Nephron (organoid): ENCODE results near the gene DNASE1L2.
A peak's percentile ranks its signal among the peaks of the same experiment; 100 is the strongest.

Experiments
- H3K27ac Mint-ChIP-seq, 3 experiments: 2 replicates each; pipeline ENCODE4 v1.8.0; 2020; ENCODE audit warnings: mixed read lengths in 3 of 3, mild to moderate bottlenecking in 2 of 3, moderate library complexity in 1 of 3
- H3K27me3 Mint-ChIP-seq: 2 replicates; pipeline ENCODE4 v1.8.0; 2021; ENCODE audit warnings: low read depth, mild to moderate bottlenecking, moderate library complexity, mixed read lengths
- H3K36me3 Mint-ChIP-seq: 2 replicates; pipeline ENCODE4 v1.8.0; 2020; ENCODE audit warnings: low read depth, mixed read lengths
- H3K4me1 Mint-ChIP-seq: 2 replicates; pipeline ENCODE4 v1.8.0; 2020; ENCODE audit warnings: mixed read lengths
- H3K4me3 Mint-ChIP-seq, 3 experiments: 2 replicates each; pipeline ENCODE4 v1.8.0; 2020; ENCODE audit warnings: mild to moderate bottlenecking in 3 of 3, mixed read lengths in 3 of 3, moderate library complexity in 2 of 3
- H3K9me3 Mint-ChIP-seq: 2 replicates; pipeline ENCODE4 v1.8.0; 2020; ENCODE audit warnings: mixed read lengths
- TF ChIP-seq, protein P1 (sequence below), 3 experiments: fragments of 200-600 bp; sonication (generic); IDR thresholded peaks; one replicate each; pipeline ENCODE4 v1.5.0; 2021; ENCODE audit warnings: antibody characterized with exemption in 3 of 3; ENCODE audit not compliant: unreplicated experiment in 3 of 3

DNASE1L2 gene

DNA sequence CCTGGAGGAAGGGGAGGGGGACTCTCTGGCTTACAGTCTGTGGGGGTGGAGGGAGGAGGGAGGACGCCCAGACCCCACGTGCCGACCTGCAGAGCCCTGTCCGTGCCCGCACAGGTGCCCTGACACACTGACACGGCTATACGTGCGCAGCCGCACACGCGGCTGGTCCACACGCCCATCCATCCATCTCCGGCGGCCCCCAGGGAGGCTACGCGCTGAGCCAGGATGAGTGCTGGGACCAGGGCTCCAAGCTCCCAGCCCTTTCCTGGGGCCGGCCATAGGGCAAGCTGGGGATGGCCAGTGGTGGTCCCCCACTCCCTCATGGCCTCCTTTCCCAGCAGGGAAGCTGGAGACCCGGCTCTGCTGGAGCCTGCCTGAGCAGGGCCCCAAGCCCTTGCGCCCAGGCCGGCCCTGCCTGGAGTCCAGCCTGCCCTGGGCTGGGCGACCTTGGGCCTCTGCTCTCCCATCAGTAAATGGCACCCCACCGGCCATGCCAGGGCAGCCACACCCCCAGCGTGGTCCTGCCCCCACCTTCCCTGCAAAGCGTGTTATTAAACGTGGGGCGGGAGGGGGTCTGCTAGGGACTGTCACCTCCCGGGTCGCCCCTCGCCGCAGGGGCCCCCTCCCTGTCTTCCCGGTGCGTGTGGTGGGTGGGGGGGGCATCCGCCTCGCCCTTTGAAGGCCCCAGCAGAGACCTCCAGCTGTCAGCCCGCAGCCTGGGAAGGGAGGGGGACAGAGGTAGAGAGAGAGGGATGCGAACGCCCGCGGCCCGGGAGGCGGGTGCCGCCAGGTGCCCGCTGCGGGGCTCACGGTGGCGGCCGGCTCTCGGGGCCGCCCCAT lies 40.7 kb upstream of the DNASE1L2 start:
- peak overlapping the region; percentile 66 to 73 (median 66) for H3K4me3 Mint-ChIP-seq
- no peaks in the 10 kb centered on the region for H3K9me3 Mint-ChIP-seq
- peaks cover 27% of the 10 kb centered on the region for H3K27me3 Mint-ChIP-seq
- TF ChIP-seq, protein P1, sequence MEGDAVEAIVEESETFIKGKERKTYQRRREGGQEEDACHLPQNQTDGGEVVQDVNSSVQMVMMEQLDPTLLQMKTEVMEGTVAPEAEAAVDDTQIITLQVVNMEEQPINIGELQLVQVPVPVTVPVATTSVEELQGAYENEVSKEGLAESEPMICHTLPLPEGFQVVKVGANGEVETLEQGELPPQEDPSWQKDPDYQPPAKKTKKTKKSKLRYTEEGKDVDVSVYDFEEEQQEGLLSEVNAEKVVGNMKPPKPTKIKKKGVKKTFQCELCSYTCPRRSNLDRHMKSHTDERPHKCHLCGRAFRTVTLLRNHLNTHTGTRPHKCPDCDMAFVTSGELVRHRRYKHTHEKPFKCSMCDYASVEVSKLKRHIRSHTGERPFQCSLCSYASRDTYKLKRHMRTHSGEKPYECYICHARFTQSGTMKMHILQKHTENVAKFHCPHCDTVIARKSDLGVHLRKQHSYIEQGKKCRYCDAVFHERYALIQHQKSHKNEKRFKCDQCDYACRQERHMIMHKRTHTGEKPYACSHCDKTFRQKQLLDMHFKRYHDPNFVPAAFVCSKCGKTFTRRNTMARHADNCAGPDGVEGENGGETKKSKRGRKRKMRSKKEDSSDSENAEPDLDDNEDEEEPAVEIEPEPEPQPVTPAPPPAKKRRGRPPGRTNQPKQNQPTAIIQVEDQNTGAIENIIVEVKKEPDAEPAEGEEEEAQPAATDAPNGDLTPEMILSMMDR (IDR thresholded peaks at IDR 0.05; ENCODE audit: unreplicated experiment in 3 of 3) = no peak
- peaks cover 6% of the 10 kb centered on the region for H3K4me1 Mint-ChIP-seq
- H3K27ac Mint-ChIP-seq = no peak overlapping the region
- H3K36me3 Mint-ChIP-seq = no peaks in the 10 kb centered on the region

DNA sequence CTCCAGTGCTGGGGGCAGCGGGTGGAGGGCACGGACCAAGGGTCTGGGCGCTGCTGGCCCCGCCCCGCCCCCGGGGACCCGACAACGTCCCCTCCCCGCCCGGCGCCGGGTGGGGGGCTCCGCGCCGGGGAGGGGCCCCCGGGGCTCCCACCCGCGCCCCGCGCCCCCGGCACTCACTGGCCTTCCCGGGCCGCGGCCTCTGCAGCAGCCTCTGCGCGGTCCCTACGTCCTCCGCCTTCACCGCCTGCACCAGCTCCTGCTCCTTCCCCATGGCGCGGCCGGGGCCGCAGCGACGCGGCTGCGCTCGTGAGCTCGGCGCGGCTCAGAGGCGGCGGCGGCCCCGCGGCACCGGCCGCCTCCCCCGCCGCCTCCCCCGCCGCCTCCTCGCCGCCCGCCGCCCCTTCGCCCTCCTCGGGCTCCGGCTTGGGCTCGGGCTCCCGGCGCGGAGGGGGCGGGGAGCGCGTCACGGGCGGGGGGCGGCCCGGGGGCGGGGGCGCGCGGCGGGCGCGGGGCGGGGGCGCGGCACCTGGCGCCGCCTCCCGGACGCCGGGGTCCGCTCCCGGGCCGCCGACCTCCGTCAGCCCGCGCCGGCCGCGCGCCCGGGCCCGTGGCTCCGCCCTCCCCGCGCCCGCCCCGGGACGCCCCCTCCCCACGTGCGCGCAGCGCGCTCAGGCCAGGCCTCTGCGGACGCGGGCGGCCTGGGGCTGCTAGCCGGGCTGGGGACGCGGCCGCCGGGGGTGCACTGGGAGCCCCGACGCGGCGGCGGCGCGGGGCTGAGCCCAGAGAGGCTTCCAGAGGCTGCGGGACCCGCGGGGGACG lies 39.9 kb upstream of the DNASE1L2 start, which contains the start of gene CASKIN1:
CASKIN1 (minus strand) TSS at position 444 of the 819 bp plus-strand sequence; CDS start at position 271, 173 bp downstream.
- Mint-ChIP-seq H3K4me1 (peaks cover 6% of the 10 kb centered on the region), H3K9me3 (no peaks in the 10 kb centered on the region), H3K27me3 (peaks cover 31% of the 10 kb centered on the region), H3K4me3 (peak within 1 kb of the TSS; percentile 74 to 84 (median 77)), H3K36me3 (no peaks in the 10 kb centered on the region), H3K27ac (no peak within 1 kb of the TSS)
- TF ChIP-seq, protein P1 (IDR thresholded peaks at IDR 0.05; ENCODE audit: unreplicated experiment in 3 of 3) = no peak

DNA sequence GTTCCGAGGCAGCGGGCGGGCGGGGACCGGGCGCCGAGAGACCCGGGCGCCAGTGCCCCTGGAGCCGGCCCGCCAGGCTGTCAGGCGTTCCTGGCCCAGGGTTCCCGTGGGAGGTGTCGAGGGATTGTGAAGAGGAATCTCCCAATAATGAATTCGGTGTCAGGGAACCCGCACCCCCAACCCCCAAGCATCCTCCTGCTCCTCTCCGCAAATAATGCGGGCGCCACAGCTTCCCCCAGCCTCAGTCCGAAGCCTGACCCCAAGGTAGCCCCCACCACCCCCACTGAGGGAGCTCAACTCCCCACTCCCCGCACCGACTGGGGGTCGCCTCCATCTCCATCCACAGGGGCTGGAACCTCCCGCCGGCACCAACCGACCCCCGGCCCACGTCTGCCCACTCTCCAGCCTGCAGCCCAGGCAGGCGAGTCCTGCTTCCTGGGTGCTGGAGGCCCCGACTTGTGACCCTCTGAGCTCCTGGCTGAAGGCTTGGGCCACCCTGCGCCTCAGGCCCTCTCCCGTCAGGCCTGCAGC lies 39.2 kb upstream of the DNASE1L2 start:
- peaks cover 31% of the 10 kb centered on the region for H3K27me3 Mint-ChIP-seq
- H3K4me3 Mint-ChIP-seq = peak overlapping the region; percentile 74 to 84 (median 77)
- H3K9me3 Mint-ChIP-seq = no peaks in the 10 kb centered on the region
- no peak overlapping the region for H3K27ac Mint-ChIP-seq
- TF ChIP-seq, protein P1 (IDR thresholded peaks at IDR 0.05; ENCODE audit: unreplicated experiment in 3 of 3) = no peak
- peaks cover 6% of the 10 kb centered on the region for H3K4me1 Mint-ChIP-seq
- no peaks in the 10 kb centered on the region for H3K36me3 Mint-ChIP-seq

DNA sequence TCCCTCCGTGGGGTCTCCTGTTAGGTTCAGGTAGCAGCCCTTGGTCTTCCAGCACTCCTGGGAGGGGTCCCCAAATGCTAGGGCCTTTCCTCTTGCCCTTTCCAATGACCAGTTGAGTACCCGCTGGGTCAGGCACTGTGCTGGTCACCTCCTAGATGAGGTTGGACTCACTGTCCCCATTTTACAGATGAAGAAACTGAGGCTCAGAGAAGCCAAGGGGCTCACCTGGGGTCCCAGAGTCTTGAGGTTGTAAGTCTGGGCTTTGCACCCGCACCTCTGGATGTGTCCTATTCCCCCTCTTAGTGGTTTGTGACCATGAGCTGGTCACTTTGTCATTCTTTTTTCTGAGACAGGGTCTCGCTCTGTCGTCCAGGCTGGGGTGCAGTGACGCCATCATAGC lies 38.5 kb upstream of the DNASE1L2 start:
- TF ChIP-seq, protein P1 (IDR thresholded peaks at IDR 0.05; ENCODE audit: unreplicated experiment in 3 of 3) = no peak
- H3K27me3 Mint-ChIP-seq = peaks cover 31% of the 10 kb centered on the region
- peaks cover 6% of the 10 kb centered on the region for H3K4me1 Mint-ChIP-seq
- no peak overlapping the region for H3K27ac Mint-ChIP-seq
- peak overlapping the region; percentile 77 to 84 (median 84) for H3K4me3 Mint-ChIP-seq
- no peaks in the 10 kb centered on the region for H3K36me3 Mint-ChIP-seq
- no peaks in the 10 kb centered on the region for H3K9me3 Mint-ChIP-seq

DNA sequence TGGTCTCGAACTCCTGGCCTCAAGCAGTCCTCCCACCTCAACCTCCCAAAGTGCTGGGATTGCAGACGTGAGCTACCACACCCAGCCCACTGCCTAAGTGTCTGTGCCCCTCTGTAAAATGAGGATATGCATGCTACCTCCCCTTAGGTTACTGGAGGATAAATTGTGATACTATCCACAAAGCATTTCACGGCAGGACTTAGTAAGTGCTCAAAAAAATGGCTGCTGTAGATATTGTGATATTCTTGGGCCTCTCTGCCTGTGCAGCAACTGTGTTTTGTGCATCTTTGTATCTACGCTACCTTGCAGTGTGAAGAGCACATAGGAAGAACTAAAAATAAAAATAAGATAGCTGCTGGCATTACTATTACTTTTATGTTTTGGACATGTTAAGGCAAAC lies 38.0 kb upstream of the DNASE1L2 start:
- Mint-ChIP-seq H3K4me3 (peak overlapping the region; percentile 77 to 84 (median 84)), H3K4me1 (peaks cover 6% of the 10 kb centered on the region), H3K36me3 (no peaks in the 10 kb centered on the region), H3K27me3 (peaks cover 32% of the 10 kb centered on the region), H3K27ac (no peak overlapping the region), H3K9me3 (no peaks in the 10 kb centered on the region)
- TF ChIP-seq, protein P1 (IDR thresholded peaks at IDR 0.05; ENCODE audit: unreplicated experiment in 3 of 3) = no peak
